ENCODE results near the gene STX19.
A peak's percentile ranks its signal among the peaks of the same experiment; 100 is the strongest.
"Not testable (repeated sequence)": the region's sequence is repeated elsewhere in the genome, so short reads cannot be mapped to it uniquely, and the experiment has no call there.

Gene STX19

DNA sequence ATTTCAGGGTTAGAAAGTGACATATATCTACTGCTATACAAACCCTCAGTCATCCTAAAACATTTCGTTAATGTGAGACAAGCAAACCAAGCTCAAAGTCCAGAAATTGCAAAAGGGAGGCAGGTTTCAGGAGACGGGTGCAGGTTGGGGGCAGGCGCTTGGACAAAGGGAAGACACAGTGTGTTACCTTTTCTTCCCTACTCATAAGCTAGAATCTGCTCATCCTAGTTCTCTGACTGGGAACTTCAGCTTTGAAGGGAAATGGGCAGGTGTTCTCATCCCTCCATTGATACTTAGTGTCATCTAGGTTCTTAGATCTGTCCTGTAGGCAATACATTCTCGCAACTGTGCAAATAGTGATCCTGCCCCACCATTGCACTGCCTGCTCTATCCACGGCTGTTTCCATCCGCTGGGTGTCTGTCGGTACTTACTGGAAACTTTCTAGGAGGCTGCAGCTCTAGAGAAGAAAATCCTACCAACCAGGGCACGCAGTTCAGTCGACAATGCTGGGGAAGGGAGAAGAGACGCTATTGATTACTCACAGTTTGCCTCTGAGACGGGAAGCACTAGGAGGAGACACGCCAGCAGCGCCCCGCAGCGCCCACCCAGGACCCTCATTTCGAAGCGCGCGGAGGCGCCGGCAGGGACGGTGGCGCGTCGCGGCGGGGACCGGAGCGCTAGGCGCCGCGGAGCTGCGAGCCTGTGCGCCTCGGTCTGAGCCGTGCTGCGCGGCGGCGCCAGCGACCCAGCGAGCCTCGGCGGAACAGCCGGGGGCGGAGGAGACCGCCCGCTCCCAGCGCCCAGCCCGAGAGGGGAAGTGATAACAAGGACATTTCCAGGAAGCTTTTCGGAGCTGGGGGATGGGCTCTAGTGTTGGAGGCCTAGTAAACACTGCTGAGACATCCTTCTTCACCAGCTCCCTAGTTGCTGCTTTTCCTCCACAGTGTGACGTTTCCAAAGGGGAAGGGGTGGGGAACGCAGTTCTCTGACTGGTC is 55.0 kb downstream of the STX19 start, which contains the start of gene PROS1:
Gene PROS1 (minus strand): TSS at position 766 of the 996 bp plus-strand sequence. CDS start 147 bp downstream, at position 619.
- peak; percentile 38 to 73 for DNase-seq

DNA sequence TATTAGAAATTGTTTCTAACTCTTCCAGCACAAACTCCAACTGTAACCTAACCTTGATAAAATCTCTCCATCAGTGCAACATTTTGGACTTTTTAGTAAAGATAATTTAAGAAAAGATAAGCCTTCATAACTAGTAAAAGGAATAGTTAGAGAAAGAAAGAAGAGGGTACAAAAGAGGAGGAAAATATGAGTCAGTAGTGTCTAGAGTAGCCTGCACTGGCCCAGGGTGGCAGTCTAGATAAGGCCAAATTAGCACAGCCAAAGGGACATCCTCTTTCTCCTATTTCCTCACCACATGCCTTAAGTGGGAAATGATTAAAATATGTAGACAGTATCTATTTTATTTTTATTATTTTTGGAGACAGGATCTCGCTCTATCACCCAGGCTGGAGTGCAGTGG is 58.4 kb downstream of the STX19 start:
- no peak for DNase-seq

DNA sequence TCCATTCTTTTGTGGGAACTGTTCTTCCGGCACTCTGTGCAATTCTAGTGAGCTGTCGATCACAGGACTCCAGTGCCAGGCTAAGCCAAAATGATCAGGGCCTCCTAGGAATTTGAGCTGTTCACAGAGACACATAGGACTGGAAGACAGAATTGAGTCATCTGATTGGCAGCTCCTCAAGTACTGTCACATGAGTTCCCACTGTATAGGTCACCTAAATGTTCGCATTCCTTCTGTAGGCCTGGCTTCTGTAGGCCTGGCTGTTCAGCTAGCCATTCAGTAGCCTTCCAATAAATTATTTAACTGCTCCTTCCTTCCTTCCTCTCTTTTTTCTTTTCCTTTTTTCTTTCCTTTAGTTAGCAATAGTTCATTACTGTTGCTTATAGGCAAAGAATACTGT is 59.0 kb downstream of the STX19 start:
- no peak for DNase-seq

- not testable (repeated sequence) for DNase-seq
Measured at GRCh38 chr3:93965106-93965505, 63.3 kb downstream of the STX19 start.

Data from SW 1271 (cell line).